ELR (cell line): ENCODE measurements around the gene CCR5AS.
A peak's percentile ranks its signal among the peaks of the same experiment; 100 is the strongest.
"Not testable (repeated sequence)": the region's sequence is repeated elsewhere in the genome, so short reads cannot be mapped to it uniquely, and the experiment has no call there.

Experiments
- DNase-seq: peaks from one replicate; pipeline ENCODE4 v3.0.0-alpha.2; 2015; ENCODE audit warnings: low read depth

CCR5AS gene

DNA sequence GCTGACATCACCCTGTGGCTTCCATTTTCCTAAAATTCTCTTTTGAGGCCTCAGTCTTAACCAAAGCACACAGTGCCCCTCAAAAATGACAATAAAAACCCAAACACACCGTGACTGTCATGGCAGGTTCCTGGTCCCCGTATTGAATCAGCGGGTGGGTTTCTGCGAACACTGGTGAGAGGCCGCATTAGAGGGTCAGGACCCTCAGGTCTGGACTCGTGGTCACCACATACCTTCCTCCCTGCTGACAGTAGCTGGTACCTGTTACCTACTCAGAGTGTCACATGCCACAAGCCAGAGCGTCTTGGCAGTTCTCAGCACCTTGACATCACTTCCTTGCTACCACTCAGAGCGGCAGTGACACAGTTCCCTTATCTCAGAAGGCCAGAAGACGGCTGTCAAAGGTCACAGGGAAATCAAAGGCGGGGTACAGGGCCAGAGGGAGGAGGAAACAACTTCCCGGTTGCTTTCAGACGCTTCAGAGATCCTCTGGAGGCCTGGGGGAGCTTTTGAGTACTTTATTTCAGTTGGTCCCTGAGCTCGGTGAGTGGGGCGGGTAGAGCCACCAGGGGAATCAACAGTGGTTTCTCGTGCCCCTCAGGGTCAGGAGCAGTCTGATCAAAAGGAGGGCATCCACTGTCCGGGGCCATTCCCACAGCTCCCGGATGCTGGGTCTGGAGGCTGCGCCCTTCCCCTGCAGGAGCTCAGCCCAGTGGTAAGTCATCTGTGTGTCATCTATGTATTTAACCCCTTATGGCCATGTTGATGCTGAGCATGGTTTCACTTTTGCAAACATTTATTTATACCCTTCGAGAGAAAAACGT lies at the start of gene CCR5AS, which contains the start of gene CCRL2:
CCR5AS (minus strand) TSS at position 279 of the 824 bp plus-strand sequence.
CCRL2 (plus strand) TSS at position 472 of the 824 bp plus-strand sequence. CDS start 821 bp downstream, outside the sequence.
- DNase-seq: peak; percentile 85

DNA sequence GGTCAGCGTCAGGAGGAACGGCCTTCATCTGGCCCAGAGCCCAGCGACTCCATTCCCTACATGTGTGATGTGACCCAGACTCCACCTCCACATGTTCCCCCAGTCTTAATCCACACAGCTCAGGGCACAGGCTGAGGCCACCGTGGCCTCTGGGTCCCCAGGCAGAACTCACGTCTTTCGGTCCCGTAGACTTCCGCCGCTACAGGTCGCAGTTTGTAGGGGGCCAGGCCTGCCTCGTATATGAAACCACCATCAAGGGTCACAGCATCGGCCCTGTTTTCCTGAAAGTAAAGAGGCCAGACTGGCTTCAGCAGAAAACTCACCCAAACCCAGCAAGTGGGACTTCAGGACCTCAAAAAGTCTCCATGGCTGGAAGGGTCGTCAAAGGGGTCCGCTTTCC lies 49.3 kb upstream of the CCR5AS start:
- DNase-seq: no peak

DNA sequence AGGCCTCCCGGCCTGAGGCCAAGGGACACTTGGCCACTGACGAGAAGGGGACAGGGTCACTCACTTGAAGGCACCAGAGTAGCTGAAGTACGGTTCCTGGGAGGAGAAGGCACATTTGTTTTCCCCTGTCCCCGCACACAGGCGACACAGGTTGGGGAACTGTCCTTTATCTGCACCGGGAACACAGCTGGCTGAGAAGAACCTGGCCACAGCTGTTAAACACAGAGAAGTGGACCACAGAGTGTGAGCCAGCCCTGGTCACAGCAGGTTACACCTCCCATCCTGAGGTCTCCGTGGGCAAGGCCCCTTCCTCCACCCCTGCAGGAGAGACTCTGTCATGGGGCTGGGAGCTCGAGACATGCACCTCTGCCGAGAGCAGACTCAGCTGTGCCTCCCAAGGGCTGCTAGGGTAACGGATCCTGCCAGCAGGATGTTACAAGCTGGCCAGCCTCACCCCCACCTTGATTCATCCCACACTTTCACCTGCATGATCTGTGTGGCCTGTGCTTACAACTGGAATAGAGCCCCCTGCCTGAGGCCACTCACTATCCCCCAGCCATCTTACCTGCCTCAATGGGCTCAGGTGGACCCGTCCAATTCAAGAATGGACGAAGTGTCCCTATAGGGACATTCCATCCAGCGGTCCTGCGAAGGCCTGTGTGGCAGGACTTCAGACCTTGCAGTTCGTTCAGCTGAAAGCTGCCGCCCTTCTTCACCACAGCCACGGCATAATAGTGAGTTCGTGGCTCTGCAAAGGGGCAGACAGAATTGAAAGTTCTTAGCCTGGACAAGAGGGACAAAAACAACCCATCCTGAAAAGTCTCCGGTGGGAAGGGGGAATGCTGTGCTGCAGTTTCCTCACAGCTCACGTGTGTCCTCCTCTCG lies 48.6 kb upstream of the CCR5AS start:
- DNase-seq: no peak

DNA sequence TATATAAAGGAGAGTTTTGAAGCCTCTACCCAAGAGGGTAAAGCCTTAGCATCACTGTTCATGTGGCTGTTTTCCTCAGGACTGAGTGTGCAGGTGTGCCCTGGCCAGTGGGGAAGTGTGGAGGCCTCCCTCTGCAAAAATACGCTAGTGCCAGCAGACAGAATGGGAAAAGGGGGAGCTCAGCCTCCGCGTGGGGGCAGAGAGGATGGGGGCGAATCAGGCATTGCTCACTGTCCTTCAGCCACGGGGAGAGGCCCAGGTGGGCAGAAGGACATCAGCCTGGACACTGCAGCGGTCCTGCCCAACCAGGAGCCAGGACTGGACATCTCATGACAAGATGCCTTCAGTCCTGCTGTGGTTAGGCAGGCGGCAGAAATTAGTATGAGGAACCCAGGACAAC lies 47.7 kb upstream of the CCR5AS start:
- no peak for DNase-seq

DNA sequence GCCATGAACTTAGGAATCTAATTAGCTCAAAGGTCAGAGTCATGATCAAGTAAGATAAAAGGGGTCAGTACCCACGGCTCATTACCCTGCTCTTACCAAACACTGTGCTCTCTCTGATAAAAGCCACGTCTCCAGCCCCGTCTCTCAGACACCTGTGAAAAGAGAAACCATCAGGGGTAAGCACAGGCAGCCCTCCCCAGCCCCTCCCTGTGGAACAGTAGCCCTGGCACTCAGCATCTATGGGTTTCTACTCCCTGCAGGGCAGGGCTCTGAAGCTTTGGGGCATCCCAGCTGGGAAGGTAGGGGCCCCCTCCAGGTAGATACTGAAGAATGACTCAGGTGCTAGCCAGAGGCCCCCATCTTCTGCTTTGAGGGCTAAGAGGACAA lies 47.3 kb upstream of the CCR5AS start:
- DNase-seq: no peak

DNA sequence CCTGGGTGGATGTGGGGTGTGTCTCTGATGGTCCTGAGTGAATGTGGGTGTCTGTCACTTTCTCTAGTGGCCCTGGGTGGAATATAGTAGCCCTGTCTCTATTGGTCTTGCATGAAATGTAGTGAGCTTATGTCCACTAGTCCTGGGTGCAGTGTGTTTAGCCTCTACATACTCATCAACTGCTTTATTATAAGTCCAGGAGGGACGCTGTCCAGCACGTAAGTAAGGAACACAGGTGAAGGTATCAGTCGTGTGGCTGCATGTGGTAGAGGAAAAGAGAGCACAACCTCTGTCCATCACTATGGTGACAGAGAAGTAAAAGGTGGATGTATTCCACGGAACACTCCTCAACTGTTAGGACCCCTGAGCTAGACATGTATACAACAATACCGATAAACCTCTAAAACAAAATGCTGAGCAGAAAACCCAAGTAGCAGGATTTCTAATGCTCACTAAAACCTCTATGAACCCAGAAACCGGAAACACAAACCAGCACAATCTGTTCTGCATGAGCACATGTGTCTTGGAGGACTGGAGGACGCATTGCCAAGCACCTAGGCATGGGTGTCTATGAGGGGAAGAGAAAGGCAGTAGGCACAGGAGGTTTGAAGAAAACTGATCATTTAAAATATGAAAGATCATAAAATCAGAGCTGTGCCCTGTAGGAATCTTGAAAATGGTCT lies 46.8 kb upstream of the CCR5AS start:
- DNase-seq: no peak

DNA sequence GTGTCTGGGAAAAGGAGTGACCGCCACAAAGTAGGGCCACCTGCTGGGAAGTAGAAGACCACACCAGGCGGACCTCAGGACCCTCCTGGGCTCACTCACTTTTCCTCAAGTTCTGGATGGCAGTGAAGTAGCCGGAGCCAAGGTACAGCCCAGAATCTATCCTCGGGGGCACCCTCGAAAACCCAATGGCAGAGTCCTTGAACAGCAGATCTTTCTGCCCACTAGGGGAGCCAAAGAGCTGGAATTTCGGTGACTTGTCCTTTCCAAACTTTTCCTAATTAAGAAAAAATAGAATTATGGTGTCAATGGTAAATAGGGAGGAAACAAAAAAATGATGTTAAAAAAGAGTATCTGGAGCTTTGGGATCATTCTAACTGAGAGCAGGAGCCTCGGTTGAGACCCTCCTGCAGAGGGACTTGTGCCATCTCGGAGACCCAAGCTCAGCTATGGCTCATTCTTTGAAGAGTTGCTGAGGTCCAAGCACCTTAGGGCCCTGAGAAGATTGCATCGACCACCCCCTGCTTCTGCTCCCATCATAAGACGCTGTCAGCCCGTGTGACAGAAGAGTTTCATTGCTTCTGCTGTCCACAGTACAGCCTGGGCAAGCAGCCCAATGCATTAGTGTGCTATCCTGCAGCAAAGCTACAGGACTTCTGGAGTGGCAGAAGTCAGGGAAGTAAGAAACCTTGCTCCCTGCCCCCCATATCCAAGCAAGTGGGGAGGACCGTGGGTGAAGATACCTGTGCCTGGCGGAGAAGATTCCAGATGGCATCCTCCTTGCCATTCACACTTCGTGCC lies 43.1 kb upstream of the CCR5AS start:
- DNase-seq: peak; percentile 49

DNA sequence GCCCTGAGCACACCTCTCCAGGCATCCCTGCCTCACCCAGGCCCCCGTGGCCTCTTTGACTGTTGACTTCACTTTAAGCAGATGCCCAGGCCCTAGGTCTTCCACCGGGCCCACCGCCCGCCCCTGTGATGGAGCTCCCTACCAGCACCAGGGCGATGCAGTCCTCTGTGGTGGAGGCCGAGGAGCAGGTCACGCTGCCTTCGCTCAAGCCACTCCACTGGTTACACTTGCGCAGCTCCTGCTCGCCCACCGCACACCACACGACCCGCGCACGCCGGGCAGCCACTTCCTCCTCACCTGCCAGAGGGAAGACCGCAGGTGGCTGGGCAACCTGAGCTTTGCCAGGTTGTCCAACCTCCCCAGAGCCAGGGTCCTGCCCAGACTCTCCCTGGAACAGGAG lies 41.9 kb upstream of the CCR5AS start:
- no peak for DNase-seq

DNA sequence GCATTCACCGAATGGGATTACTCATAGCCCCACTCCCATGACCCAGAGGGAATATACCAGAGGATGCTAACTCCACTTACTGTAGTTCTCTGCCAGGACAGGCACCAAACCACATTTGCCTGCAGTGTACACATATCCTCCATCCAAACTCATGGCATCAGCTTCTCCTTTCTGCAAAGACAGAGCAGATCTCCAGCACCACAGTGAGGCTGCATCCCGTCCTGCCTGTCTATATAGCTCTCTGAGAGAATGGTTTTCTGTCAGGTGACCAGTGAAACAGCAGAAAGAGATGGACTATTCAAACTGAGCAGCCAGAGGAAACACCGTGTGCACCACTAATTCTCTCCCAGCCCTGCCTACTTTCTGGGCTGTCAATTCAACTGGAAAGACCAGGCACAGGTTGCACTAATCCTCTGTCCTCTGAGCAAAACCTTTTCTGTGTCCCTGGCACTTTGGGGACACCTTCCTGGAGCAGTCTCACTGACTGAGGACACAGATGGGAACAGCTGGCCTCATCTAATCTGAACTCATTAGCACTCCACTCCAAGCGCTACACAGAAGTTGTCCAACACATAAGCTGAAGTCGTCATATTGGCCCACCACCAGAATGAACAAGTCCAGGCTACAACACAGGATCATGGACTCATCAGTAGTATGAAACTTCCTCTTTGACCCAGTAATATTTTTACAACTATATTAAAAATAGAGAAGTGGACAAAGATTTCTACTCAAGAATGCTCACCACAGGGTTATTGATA lies 40.5 kb upstream of the CCR5AS start:
- DNase-seq: no peak

DNA sequence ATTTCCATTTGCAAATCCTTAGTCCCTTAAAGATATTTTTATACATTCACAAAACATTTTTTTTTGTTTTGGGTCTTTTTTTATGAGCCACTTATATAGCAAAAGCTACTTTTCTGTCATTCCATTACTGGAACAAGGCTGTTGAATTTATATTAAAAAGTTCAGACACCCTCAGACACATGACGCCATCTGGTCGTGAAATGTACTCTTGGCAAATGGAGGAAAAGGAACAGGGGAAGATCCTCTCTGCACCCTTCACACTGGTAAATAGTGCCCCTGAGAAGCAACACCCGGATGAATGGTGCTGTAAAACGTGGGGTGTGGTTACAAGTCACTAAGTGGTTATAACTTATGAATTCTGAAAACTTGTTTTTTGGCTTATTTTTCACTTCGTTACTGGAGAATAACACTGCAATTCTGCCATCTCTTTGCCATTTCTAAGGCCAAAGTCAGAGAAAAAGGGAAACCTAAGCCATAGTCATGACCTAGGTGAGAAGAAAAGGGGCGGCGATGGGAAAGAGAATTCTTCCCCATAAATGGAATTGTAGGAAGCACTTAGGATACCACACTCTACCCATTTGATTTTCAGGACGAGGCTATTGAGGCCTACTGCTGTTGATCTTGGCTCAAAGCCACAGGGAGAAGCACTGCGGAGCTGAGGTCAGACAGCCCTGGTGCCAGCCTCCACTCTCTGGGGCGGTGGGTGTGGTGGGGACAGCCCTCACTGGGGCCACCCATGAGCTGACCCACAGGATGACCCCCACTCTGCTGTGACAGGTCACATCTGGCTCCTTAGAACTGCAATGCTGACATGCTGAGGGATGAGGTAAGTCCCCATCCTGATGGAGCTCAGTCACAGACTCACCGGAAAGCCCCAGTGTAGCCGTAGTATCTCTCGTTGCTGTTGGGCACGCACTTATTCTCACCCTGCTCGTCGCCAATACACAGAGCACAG lies 36.0 kb upstream of the CCR5AS start:
- no peak for DNase-seq

DNA sequence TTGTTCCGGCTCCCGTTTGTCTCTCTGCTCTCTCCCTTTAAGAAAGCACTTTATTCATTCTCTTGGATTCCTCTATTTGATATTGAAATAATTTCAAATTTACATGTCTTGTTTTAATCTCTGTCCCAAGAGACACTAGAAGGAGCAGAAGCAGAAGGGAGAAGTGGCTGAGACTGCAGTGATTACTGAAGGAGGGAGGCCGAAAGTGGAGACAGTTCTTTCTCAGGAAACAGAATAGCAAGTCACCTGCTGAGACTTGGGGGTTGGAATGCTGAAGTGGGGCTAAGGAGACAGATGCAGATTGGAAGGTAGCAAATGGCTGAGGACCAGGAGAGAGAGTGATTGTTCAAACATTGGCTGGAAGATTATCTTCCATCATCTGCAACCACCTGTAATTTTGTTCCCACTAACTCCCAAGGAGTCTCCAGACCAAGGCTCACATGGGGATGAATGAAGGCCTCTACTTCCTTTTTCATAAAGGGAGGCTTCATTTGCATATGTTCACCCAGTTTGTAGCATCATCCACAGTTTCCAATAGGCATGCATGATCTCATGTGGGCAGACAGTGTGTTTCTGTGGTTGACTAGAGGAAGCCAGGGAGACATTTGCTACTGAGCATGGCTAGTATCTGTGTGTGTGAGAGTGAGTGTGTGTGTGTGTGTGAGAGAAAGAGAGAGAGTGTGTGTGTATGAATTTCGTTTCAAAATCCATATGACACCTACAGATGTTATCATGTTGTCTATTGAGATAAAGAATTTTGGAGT lies 33.8 kb upstream of the CCR5AS start:
- DNase-seq: no peak

DNA sequence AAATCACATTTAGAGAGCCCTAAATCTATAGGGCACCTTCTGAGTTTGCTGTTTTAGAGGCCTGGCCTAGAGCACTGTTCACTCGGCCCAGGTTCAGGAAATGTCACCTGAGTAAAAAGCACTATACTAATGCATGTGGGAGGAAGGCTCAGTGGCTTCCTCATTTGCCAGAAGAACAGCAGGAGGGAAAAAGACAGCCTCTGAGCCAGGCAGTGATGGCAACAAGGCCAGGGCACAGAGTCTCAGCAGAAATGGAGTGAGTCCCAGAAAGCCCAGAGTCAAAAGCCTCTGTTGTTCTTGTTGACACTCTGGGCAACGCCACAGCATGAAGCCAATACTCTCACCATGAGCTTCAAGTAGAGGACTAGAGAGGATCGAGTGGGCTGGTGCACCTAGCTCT lies 32.0 kb upstream of the CCR5AS start:
- no peak for DNase-seq

DNA sequence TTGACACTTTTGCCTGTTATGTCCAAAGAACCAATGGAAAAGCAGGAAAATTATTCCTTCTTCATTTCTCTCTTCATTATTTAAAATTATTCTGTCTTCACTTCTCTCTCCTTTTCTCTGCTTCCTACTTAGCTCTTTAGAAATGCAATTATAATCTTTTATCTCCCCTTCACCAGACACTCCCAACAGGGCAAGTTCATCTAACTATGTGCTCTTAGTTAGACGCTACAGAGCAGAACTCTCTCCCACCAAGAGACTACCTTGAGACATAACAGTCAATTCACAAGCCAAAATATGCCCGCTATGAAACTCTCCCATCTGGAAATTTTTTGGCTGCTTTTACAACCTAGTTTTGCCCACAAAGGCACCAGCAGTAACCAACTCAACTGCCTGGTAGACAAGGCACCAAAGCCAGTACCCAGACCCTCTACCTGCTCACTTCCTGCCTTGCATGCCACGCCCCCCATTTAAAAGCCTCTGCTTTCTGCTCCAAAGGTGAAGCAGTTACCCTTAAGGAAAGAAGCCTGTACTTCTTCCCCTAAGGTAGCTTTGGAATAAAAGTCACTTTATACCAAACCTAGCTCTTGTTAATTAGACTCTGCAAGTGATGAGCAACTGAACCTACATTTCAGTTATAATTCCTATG lies 28.3 kb upstream of the CCR5AS start:
- DNase-seq: no peak

DNA sequence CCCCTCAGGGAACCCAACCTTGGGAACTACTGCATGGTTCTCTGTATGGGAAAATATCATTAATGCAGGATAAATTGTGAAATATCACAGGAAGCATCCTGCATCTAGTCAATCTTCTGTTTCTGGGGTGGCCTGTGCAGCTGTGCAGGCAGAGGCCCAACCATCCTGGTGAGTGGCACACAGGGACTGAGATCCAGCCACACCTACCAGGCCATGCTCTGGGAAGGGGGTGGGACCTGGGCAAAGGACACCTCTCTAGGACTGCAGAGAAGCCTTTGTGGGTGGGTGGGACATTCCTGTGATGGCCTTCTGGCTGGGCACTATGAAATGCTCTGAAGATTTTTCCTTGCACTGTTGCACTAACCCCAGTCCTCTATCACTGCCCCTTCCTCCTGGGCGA lies 27.0 kb upstream of the CCR5AS start:
- no peak for DNase-seq

DNA sequence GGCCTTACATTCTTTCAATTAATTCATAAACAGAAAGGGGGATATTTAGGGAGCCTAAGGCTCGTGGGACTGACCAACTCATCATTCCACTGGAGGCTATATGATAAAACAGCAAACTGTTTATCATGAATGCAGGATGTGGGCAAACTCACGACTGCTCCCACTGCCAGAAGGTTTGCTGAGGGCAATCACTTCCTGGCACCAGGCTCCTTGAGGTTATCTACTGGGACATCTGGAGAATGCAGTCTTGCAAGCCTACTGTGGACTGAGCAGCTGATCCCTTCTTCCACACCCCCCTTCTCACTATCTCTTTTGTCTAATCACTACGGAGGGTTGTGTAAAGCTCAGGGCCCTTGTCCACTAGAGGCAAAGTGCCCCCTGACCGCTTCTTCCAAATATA lies 26.3 kb upstream of the CCR5AS start:
- DNase-seq: peak; percentile 42

DNA sequence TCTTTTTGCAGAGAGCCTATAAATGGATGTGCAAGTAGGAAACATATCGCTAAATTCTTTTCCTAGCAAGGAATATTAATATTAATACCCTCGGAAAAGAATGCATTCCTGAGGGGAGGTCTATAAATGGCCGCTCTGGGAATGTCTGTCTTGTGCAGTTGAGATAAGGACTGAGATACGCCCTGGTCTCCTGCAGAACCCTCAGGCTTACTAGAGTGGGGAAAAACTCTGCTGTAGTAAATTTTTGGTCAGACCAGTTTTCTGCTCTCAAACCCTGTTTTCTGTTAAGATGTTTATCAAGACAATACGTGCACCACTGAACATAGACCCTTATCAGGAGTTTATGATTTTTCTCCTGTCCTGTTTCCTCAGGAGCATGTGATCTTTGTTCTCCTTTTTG lies 25.0 kb upstream of the CCR5AS start:
- not testable (repeated sequence) for DNase-seq

DNA sequence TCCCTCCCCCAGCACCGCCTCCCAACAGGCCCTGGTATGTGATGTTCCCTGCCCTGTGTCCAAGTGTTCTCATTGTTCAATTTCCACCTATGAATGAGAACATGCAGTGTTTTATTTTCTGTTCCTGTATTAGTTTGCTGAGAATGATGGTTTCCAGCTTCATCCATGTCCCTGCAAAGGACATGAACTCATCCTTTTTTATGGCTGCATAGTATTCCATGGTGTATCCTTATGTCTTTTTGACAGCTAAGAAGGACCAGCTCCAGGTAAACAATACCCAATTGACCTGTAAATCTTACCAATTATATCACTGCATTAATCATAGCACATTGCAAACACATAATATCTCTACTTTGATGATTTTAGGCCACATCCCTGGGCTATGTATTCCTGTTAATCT lies 24.0 kb upstream of the CCR5AS start:
- DNase-seq: not testable (repeated sequence)

DNA sequence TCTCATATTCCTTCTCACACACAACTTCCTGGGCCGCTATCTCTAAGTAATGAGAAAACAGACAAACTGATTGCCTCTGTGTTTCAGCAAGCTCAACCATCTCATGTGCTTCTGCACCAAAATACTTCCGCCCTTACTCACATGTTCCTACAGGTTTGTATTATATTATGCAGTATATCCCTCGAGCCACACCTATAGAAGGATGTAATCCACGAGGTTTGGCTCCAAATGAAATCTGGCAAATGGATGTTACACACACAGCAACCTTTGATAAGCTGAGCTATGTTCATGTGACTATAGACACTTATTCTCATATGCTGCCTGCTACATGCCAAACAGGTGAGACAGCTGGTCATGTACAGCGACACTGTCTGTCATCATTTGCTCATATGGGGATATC lies 22.8 kb upstream of the CCR5AS start:
- peak; percentile 69 for DNase-seq
